Measurements from ENCODE around the gene AK5.

DNA sequence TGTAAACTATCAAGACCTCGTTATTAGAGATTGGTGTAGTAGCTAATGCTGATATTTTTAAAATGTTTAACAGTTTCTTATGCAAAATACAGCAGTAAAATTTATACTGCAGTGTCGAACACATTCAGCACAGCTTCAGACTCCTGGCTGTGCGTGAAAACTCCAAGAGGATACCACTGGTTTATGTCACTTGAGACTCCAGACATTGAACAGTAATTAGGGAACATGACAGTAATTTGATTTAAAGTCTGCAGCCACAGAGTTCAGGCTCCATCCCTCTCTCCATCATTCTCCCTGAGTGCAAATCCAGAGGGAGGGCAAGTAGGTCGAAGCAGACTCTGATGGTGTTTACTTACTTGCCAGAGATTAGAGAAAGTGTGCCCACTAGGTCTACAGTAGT, 94.2 kb downstream of the AK5 start:
- TF ChIP-seq, protein P1, sequence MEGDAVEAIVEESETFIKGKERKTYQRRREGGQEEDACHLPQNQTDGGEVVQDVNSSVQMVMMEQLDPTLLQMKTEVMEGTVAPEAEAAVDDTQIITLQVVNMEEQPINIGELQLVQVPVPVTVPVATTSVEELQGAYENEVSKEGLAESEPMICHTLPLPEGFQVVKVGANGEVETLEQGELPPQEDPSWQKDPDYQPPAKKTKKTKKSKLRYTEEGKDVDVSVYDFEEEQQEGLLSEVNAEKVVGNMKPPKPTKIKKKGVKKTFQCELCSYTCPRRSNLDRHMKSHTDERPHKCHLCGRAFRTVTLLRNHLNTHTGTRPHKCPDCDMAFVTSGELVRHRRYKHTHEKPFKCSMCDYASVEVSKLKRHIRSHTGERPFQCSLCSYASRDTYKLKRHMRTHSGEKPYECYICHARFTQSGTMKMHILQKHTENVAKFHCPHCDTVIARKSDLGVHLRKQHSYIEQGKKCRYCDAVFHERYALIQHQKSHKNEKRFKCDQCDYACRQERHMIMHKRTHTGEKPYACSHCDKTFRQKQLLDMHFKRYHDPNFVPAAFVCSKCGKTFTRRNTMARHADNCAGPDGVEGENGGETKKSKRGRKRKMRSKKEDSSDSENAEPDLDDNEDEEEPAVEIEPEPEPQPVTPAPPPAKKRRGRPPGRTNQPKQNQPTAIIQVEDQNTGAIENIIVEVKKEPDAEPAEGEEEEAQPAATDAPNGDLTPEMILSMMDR (conservative IDR thresholded peaks at IDR 0.05 in 1 of 2, IDR thresholded peaks at IDR 0.05 in 1 of 2; ENCODE audit: extremely low read depth in 1 of 2, insufficient read depth in 1 of 2, low read depth in 1 of 2, low read length in 2 of 2): no peak
- TF ChIP-seq EZH2 (IDR thresholded peaks at IDR 0.05; ENCODE audit: borderline replicate concordance, low read length): no peak

Data from mammary epithelial cell (primary cell).